Panc1 (cell line): ENCODE measurements around the gene ZBTB4. TPM values are rescaled to one million over a fixed set of nuclear protein-coding genes. Genes with fewer than 3 reads are reported as not detected.

ENCODE experiments used
- ATAC-seq: fragments of 200-7000 bp; cut with Tn5 transposase; 2 replicates; pipeline ENCODE4 v1.9.1; 2020; ENCODE audit warnings: mild to moderate bottlenecking, moderate library complexity
- BruUV-seq: library from RNA; stranded (reverse); fragments of 400-500 nt; replicated peaks from 2 replicates; lab custom pipeline; 2021; lab: Mats Ljungman, UMichigan
- CTCF ChIA-PET: fragments of 300-600 bp; sonication (Branson Sonifier 250); formaldehyde crosslinking; loops from one replicate; lab custom pipeline; 2022; ENCODE audit warnings: antibody characterized with exemption; lab: Charles Lee
- POLR2A ChIA-PET: fragments of 300-600 bp; sonication (Branson Sonifier 250); formaldehyde crosslinking; loops from one replicate; lab custom pipeline; 2022; ENCODE audit warnings: antibody characterized with exemption; lab: Charles Lee
- DNase-seq: peaks from one replicate; pipeline ENCODE4 v3.0.0-alpha.2; 2010; ENCODE audit warnings: low read depth, low spot score
- H3K27ac ChIP-seq: 2 replicates; pipeline ENCODE4 v1.5.1; 2011; ENCODE audit warnings: mild to moderate bottlenecking, low read length, inconsistent platforms
- H3K27me3 ChIP-seq: fragments of 200-500 bp; sonication (Bioruptor generic); 2 replicates; pipeline ENCODE4 v1.6.0; 2014; ENCODE audit warnings: low read length, inconsistent platforms; ENCODE audit not compliant: control insufficient read depth, insufficient read depth
- H3K36me3 ChIP-seq: fragments of 200-500 bp; sonication (Bioruptor generic); 2 replicates; pipeline ENCODE4 v1.5.1; 2014; ENCODE audit warnings: inconsistent platforms, mild to moderate bottlenecking, low read length, moderate library complexity; ENCODE audit not compliant: control insufficient read depth, insufficient read depth
- H3K4me1 ChIP-seq: 2 replicates; pipeline ENCODE4 v1.5.1; 2011; ENCODE audit warnings: inconsistent platforms, mild to moderate bottlenecking, low read length, moderate library complexity; ENCODE audit not compliant: control insufficient read depth, insufficient read depth
- H3K4me3 ChIP-seq, 2 experiments: 2 replicates each; pipeline ENCODE4 v1.5.1; 2011 to 2012; ENCODE audit warnings: low read depth in 2 of 2, low read length in 2 of 2, mild to moderate bottlenecking in 2 of 2, inconsistent platforms in 1 of 2, moderate library complexity in 1 of 2
- H3K9me3 ChIP-seq: fragments of 200-500 bp; sonication (Bioruptor generic); 2 replicates; pipeline ENCODE4 v1.5.1; 2014; ENCODE audit warnings: low read depth, mild to moderate bottlenecking, inconsistent platforms, low read length, moderate library complexity; ENCODE audit not compliant: control insufficient read depth, insufficient read depth
- CTCF ChIP-seq: fragments of 450-650 bp; IDR thresholded peaks from 2 replicates; pipeline ENCODE4 v1.5.1; 2017; ENCODE audit warnings: mild to moderate bottlenecking
- POLR2AphosphoS5 ChIP-seq: IDR thresholded peaks from 2 replicates; pipeline ENCODE4 v1.6.1; 2012; ENCODE audit warnings: mild to moderate bottlenecking, low read depth, low read length, moderate library complexity
- REST ChIP-seq, 2 experiments: IDR thresholded peaks; 2 replicates each; pipeline ENCODE4 v1.6.1; 2011 to 2012; ENCODE audit warnings: low read depth in 2 of 2, control low read depth in 1 of 2, low read length in 1 of 2, mild to moderate bottlenecking in 1 of 2, moderate library complexity in 1 of 2; ENCODE audit not compliant: insufficient read depth in 1 of 2
- SIN3A ChIP-seq: IDR thresholded peaks from 2 replicates; pipeline ENCODE4 v1.6.1; 2012; ENCODE audit warnings: low read depth, mild to moderate bottlenecking, low read length, moderate library complexity, borderline replicate concordance; ENCODE audit not compliant: insufficient read depth
- TCF7L2 ChIP-seq: IDR thresholded peaks from 2 replicates; pipeline ENCODE4 v1.6.1; 2011; ENCODE audit warnings: mild to moderate bottlenecking, low read depth, low read length, inconsistent platforms
- in situ Hi-C: cut with HindIII; loops from 2 replicates; pipeline ENCODE4 v1.10.0; 2016; ENCODE audit warnings: low sequenced_read_pairs, low pct_unique_long_range_greater_than_20kb
- intact Hi-C: fragments of 100-400 bp; cut with micrococcal nuclease; formaldehyde crosslinking; loops from one replicate; pipeline ENCODE4 v1.10.0; 2022; ENCODE audit not compliant: unreplicated experiment
- total RNA-seq: library from RNA; stranded (reverse); gene quantifications from one replicate; pipeline ENCODE4 v1.2.1, GENCODE V29; 2021; ENCODE audit not compliant: unreplicated experiment

The ZBTB4 gene
- total RNA-seq, 1 experiment from 2014 or later: 24.9 TPM

GRCh38 chr17:7463372-7463846 is 16.0 kb downstream of the ZBTB4 start:
- H3K27ac ChIP-seq: no peak overlapping the region
- no TSS peak for BruUV-seq
- in situ Hi-C loops: no loop called here

More at GRCh38 chr17:7463372-7463846, 16.0 kb downstream of the ZBTB4 start:
- H3K4me3 ChIP-seq: no peak overlapping the region
- no peaks in the 10 kb centered on the region for H3K27me3 ChIP-seq
- POLR2A ChIA-PET: no interaction called here
- TF ChIP-seq SIN3A: no peak
- no peak for TF ChIP-seq CTCF
- no peak for TF ChIP-seq TCF7L2
- no peak for TF ChIP-seq POLR2AphosphoS5
- TF ChIP-seq REST (IDR thresholded peaks at IDR 0.05; ENCODE audit: insufficient read depth in 1 of 2, low read depth in 2 of 2, low read length in 1 of 2): no peak
- CTCF ChIA-PET: no interaction called here
- H3K36me3 ChIP-seq: no peaks in the 10 kb centered on the region
- H3K9me3 ChIP-seq: no peaks in the 10 kb centered on the region
- H3K4me1 ChIP-seq: peaks cover 13% of the 10 kb centered on the region
- intact Hi-C loops: no loop called here
- DNase-seq (no peak), ATAC-seq (no peak)
